CD4-positive, alpha-beta T cell (primary cell): ENCODE results near the gene SLC24A3. TPM values are rescaled to one million over a fixed set of nuclear protein-coding genes. Genes with fewer than 3 reads are reported as not detected.

Experiments
- ATAC-seq: fragments of 200-7000 bp; cut with Tn5 transposase; one replicate; pipeline ENCODE4 v1.10.0; 2022; ENCODE audit warnings: mild to moderate bottlenecking; ENCODE audit not compliant: poor library complexity
- CTCF ChIA-PET: fragments of 350-600 bp; sonication (Branson Sonifier 250); formaldehyde crosslinking; loops from one replicate; lab custom pipeline; 2021; ENCODE audit warnings: antibody characterized with exemption, inconsistent platforms; lab: Charles Lee
- POLR2A ChIA-PET: fragments of 350-600 bp; sonication (Branson Sonifier 250); formaldehyde crosslinking; loops from one replicate; lab custom pipeline; 2021; ENCODE audit warnings: antibody characterized with exemption, inconsistent platforms; lab: Charles Lee
- DNase-seq, 14 experiments: peaks; one replicate each; pipeline ENCODE4 v3.0.0-alpha.2; 2013 to 2020; ENCODE audit warnings: mixed read lengths in 2 of 14
- H3K27ac ChIP-seq, 2 donors: one replicate each; pipeline versions ENCODE4 v1.5.1 to v1.7.0; 2013; ENCODE audit warnings: low read length in 2 of 2, low read depth in 1 of 2, mild to moderate bottlenecking in 1 of 2
- H3K27me3 ChIP-seq, 2 experiments: 1 replicate in 1 of 2; 2 replicates in 1 of 2; pipeline versions ENCODE4 v1.6.1 to v1.7.0; 2013; ENCODE audit warnings: low read length in 2 of 2, control low read depth in 1 of 2, mild to moderate bottlenecking in 1 of 2, moderate library complexity in 1 of 2; ENCODE audit not compliant: insufficient read depth in 2 of 2, control insufficient read depth in 1 of 2
- H3K36me3 ChIP-seq: one replicate; pipeline ENCODE4 v1.6.1; 2013; ENCODE audit warnings: low read length, control low read depth; ENCODE audit not compliant: insufficient read depth
- H3K4me1 ChIP-seq: one replicate; pipeline ENCODE4 v1.6.1; 2013; ENCODE audit warnings: low read length, control low read depth; ENCODE audit not compliant: insufficient read depth
- H3K4me3 ChIP-seq: one replicate; pipeline ENCODE4 v1.5.1; 2013; ENCODE audit warnings: mild to moderate bottlenecking, low read length, moderate library complexity
- H3K9me3 ChIP-seq, 2 experiments: 1 replicate in 1 of 2; 2 replicates in 1 of 2; pipeline versions ENCODE4 v1.6.1 to v1.7.0; 2013; ENCODE audit warnings: low read length in 2 of 2, mild to moderate bottlenecking in 2 of 2, control low read depth in 1 of 2, moderate library complexity in 1 of 2; ENCODE audit not compliant: control insufficient read depth in 1 of 2, insufficient read depth in 1 of 2
- H3K27ac Mint-ChIP-seq: one replicate; pipeline ENCODE4 v1.8.0; 2020; ENCODE audit warnings: mixed read lengths
- H3K27me3 Mint-ChIP-seq: one replicate; pipeline ENCODE4 v1.8.0; 2021; ENCODE audit warnings: mixed read lengths
- H3K36me3 Mint-ChIP-seq: one replicate; pipeline ENCODE4 v1.8.0; 2021; ENCODE audit warnings: low read depth, mixed read lengths
- H3K4me1 Mint-ChIP-seq: one replicate; pipeline ENCODE4 v1.8.0; 2021; ENCODE audit warnings: low read depth, mixed read lengths
- H3K4me3 Mint-ChIP-seq: one replicate; pipeline ENCODE4 v1.8.0; 2020; ENCODE audit warnings: mild to moderate bottlenecking, mixed read lengths
- H3K9me3 Mint-ChIP-seq: one replicate; pipeline ENCODE4 v1.8.0; 2020; ENCODE audit warnings: mixed read lengths
- CTCF ChIP-seq: fragments of 200-600 bp; IDR thresholded peaks from one replicate; pipeline ENCODE4 v1.8.0; 2022; ENCODE audit warnings: antibody characterized with exemption, mild to moderate bottlenecking
- intact Hi-C, 2 experiments: fragments of 100-400 bp; cut with DNase I in 1 of 2; cut with micrococcal nuclease in 1 of 2; formaldehyde crosslinking; loops; one replicate each; pipeline versions ENCODE4 v1.15.1 to v1.9.0; 2023 to 2025; cut with DNase I, micrococcal nuclease
- total RNA-seq, 174 experiments: library from RNA in 2 of 174; stranded (reverse) in 2 of 174; gene quantifications; one replicate each; pipeline ENCODE4 v1.2.3 and lab custom pipeline; 2021 to 2026

SLC24A3 gene
- total RNA-seq, 2 experiments from 2014 or later: not detected

GRCh38 chr20:19568128-19568527 is 355.7 kb downstream of the SLC24A3 start:
- H3K36me3 Mint-ChIP-seq: no peaks in the 10 kb centered on the region
- H3K4me3 Mint-ChIP-seq: no peak overlapping the region
- H3K27me3 ChIP-seq: no peaks in the 10 kb centered on the region
- H3K4me1 Mint-ChIP-seq: no peaks in the 10 kb centered on the region
- CTCF ChIA-PET: no interaction called here
- H3K4me3 ChIP-seq: no peak overlapping the region
- H3K27ac ChIP-seq: no peak overlapping the region
- peaks cover 7% of the 10 kb centered on the region for H3K9me3 Mint-ChIP-seq
- intact Hi-C loops: no loop called here
- H3K27me3 Mint-ChIP-seq: peaks cover 4% of the 10 kb centered on the region
- DNase-seq (no peak), ATAC-seq (no peak)
- no peaks in the 10 kb centered on the region for H3K4me1 ChIP-seq
- H3K9me3 ChIP-seq: no peaks in the 10 kb centered on the region
- no peak overlapping the region for H3K27ac Mint-ChIP-seq
- POLR2A ChIA-PET: interaction anchor here (0.5 kb wide), 1 partner anchor 691 kb away, joined by 4 read pairs; no protein-coding TSS in a partner anchor
- no peaks in the 10 kb centered on the region for H3K36me3 ChIP-seq
- no peak for TF ChIP-seq CTCF

- no peaks in the 10 kb centered on the region for H3K36me3 ChIP-seq
- Mint-ChIP-seq H3K4me1 (no peaks in the 10 kb centered on the region), H3K9me3 (peaks cover 7% of the 10 kb centered on the region), H3K27ac (no peak overlapping the region), H3K27me3 (peaks cover 8% of the 10 kb centered on the region), H3K4me3 (no peak overlapping the region), H3K36me3 (no peaks in the 10 kb centered on the region)
- no peak for TF ChIP-seq CTCF
- DNase-seq: no peak
- H3K9me3 ChIP-seq: no peaks in the 10 kb centered on the region
- H3K4me3 ChIP-seq: no peak overlapping the region
- no peaks in the 10 kb centered on the region for H3K27me3 ChIP-seq
- intact Hi-C loops: no loop called here
- no peak overlapping the region for H3K27ac ChIP-seq
- POLR2A ChIA-PET: no interaction called here
- no peak for ATAC-seq
- CTCF ChIA-PET: no interaction called here
- no peaks in the 10 kb centered on the region for H3K4me1 ChIP-seq
These were observed 359.6 kb downstream of the SLC24A3 start for GRCh38 chr20:19571996-19572395.

- no peak for TF ChIP-seq CTCF
- Mint-ChIP-seq H3K36me3 (no peaks in the 10 kb centered on the region), H3K27ac (no peak overlapping the region), H3K4me1 (no peaks in the 10 kb centered on the region), H3K27me3 (peaks cover 5% of the 10 kb centered on the region), H3K4me3 (no peak overlapping the region), H3K9me3 (no peaks in the 10 kb centered on the region)
- no peaks in the 10 kb centered on the region for H3K4me1 ChIP-seq
- ATAC-seq: no peak
- DNase-seq: no peak
- H3K27ac ChIP-seq: no peak overlapping the region
- no peaks in the 10 kb centered on the region for H3K27me3 ChIP-seq
- ChIA-PET POLR2A (no interaction called here), CTCF (no interaction called here)
- intact Hi-C loops: no loop called here
- H3K4me3 ChIP-seq: no peak overlapping the region
- H3K36me3 ChIP-seq: no peaks in the 10 kb centered on the region
- no peaks in the 10 kb centered on the region for H3K9me3 ChIP-seq
These were observed 365.2 kb downstream of the SLC24A3 start for GRCh38 chr20:19577692-19578091.
